Loucy (cell line): Measurements from ENCODE around the gene GUCA2A.

ENCODE experiments used
- H2AFZ ChIP-seq: fragments of 200-600 bp; sonication (generic); 2 replicates; pipeline ENCODE4 v1.6.0; 2016; ENCODE audit warnings: antibody characterized with exemption, mild to moderate bottlenecking, low read length, moderate library complexity
- H3F3A ChIP-seq: fragments of 200-600 bp; 2 replicates; pipeline ENCODE4 v1.6.0; 2016; ENCODE audit warnings: antibody characterized with exemption, low read depth, mild to moderate bottlenecking
- H3K27me3 ChIP-seq: fragments of 200-600 bp; sonication (generic); 2 replicates; pipeline ENCODE4 v1.6.1; 2014; ENCODE audit warnings: low read length, mild to moderate bottlenecking; ENCODE audit not compliant: insufficient read depth, poor library complexity, severe bottlenecking
- H3K36me3 ChIP-seq: fragments of 200-600 bp; sonication (generic); 2 replicates; pipeline ENCODE4 v1.6.1; 2016; ENCODE audit warnings: low read length; ENCODE audit not compliant: insufficient read depth
- H3K4me1 ChIP-seq: fragments of 200-600 bp; sonication (generic); 2 replicates; pipeline ENCODE4 v1.5.1; 2014; ENCODE audit warnings: low read length, mild to moderate bottlenecking; ENCODE audit not compliant: insufficient read depth, poor library complexity, severe bottlenecking
- H3K4me2 ChIP-seq: fragments of 200-600 bp; sonication (generic); 2 replicates; pipeline ENCODE4 v1.6.0; 2014; ENCODE audit warnings: antibody characterized with exemption, low read length, low read depth, mild to moderate bottlenecking; ENCODE audit not compliant: poor library complexity, severe bottlenecking
- H3K4me3 ChIP-seq: fragments of 200-600 bp; sonication (generic); 2 replicates; pipeline ENCODE4 v1.5.1; 2014; ENCODE audit warnings: low read length, mild to moderate bottlenecking, mixed read lengths; ENCODE audit not compliant: poor library complexity, severe bottlenecking
- H3K79me2 ChIP-seq: fragments of 200-600 bp; sonication (generic); 2 replicates; pipeline ENCODE4 v1.6.1; 2014; ENCODE audit warnings: low read length; ENCODE audit not compliant: insufficient read depth
- H3K9ac ChIP-seq: fragments of 200-600 bp; sonication (generic); 2 replicates; pipeline ENCODE4 v1.6.0; 2014; ENCODE audit warnings: mild to moderate bottlenecking, low read depth, low read length, moderate library complexity; ENCODE audit not compliant: poor library complexity, severe bottlenecking
- H3K9me2 ChIP-seq: fragments of 200-600 bp; sonication (generic); replicated peaks from 2 replicates; pipeline ENCODE4 v1.6.1; 2016; ENCODE audit warnings: low read depth, low read length, mixed read lengths
- H3K9me3 ChIP-seq: fragments of 200-600 bp; sonication (generic); 2 replicates; pipeline ENCODE4 v1.6.1; 2014; ENCODE audit warnings: mild to moderate bottlenecking, antibody characterized with exemption, low read length, low read depth; ENCODE audit not compliant: insufficient read depth
- H4K20me1 ChIP-seq: fragments of 200-600 bp; sonication (generic); 2 replicates; pipeline ENCODE4 v1.6.0; 2014; ENCODE audit warnings: antibody characterized with exemption, low read length, mild to moderate bottlenecking; ENCODE audit not compliant: insufficient read depth, poor library complexity, severe bottlenecking
- CTCF ChIP-seq: fragments of 200-600 bp; sonication (generic); conservative IDR thresholded peaks from 2 replicates; pipeline ENCODE4 v1.5.1; 2014; ENCODE audit warnings: mild to moderate bottlenecking, antibody characterized with exemption, low read length
- EZH2phosphoT487 ChIP-seq: fragments of 200-600 bp; IDR thresholded peaks from 2 replicates; pipeline ENCODE4 v1.6.1; 2018; ENCODE audit warnings: antibody characterized with exemption, mild to moderate bottlenecking, moderate library complexity, borderline replicate concordance

The GUCA2A gene

DNA sequence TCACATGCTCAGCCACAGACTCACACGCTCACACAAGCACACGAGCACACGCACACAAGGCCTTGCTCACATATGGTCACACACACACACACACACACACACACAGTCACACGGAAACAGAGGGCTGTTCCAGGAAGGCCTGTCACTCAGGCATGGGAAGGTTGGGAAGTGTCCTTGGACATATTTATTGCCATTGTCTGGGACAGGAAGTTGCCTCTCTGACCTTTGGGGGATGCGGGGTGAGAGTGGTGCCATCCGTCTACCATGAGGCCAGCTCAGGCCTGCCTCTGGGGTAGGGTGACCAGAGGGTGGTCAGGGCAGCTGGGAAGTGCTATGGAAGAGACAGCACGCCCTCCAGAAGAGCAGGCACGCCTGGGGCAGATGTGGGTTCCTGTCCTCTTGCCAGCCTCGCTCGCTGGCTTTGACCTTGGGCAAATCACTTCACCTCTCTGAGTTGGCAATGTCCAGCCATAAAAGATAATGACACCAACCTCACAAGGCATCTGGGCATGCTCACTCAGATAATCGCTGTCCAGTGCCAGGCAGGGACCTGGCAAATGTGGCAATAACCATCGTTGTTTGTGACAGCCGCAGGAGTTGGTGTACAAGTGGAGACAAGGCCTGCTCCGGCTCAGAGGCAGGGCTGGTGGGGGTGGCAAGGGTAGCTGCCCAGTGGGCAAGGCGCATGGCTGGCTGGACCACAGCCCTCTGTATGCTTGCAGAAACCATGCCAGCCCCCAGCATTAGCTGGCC is 8.0 kb upstream of the GUCA2A start:
- Histone ChIP-seq H3K4me1 (no peaks in the 10 kb centered on the region), H4K20me1 (no peaks in the 10 kb centered on the region), H2AFZ (no peak overlapping the region), H3K36me3 (no peaks in the 10 kb centered on the region), H3F3A (no peaks in the 10 kb centered on the region), H3K9me2 (no peaks in the 10 kb centered on the region), H3K27me3 (no peaks in the 10 kb centered on the region), H3K9ac (no peak overlapping the region), H3K4me2 (no peak overlapping the region), H3K9me3 (no peaks in the 10 kb centered on the region), H3K4me3 (no peak overlapping the region), H3K79me2 (no peaks in the 10 kb centered on the region)
- no peak for TF ChIP-seq EZH2phosphoT487
- no peak for TF ChIP-seq CTCF

- H3K4me3 ChIP-seq, result no peak overlapping the region
- no peaks in the 10 kb centered on the region for H3K36me3 ChIP-seq
- no peaks in the 10 kb centered on the region for H3F3A ChIP-seq
- H3K79me2 ChIP-seq, result no peaks in the 10 kb centered on the region
- no peaks in the 10 kb centered on the region for H3K9me2 ChIP-seq
- H3K4me2 ChIP-seq, result no peak overlapping the region
- no peaks in the 10 kb centered on the region for H4K20me1 ChIP-seq
- no peak overlapping the region for H2AFZ ChIP-seq
- H3K9ac ChIP-seq, result no peak overlapping the region
- no peaks in the 10 kb centered on the region for H3K9me3 ChIP-seq
- no peaks in the 10 kb centered on the region for H3K27me3 ChIP-seq
- H3K4me1 ChIP-seq, result no peaks in the 10 kb centered on the region
- TF ChIP-seq EZH2phosphoT487 (no peak), CTCF (no peak)
These were observed 7.2 kb upstream of the GUCA2A start for GRCh38 chr1:42171679-42172266.

GRCh38 chr1:42170779-42171621 is 6.5 kb upstream of the GUCA2A start:
- Histone ChIP-seq H3K4me2 (no peak overlapping the region), H2AFZ (no peak overlapping the region), H3K79me2 (no peaks in the 10 kb centered on the region), H3K9me2 (no peaks in the 10 kb centered on the region), H4K20me1 (no peaks in the 10 kb centered on the region), H3K27me3 (no peaks in the 10 kb centered on the region), H3K9ac (no peak overlapping the region), H3F3A (no peaks in the 10 kb centered on the region), H3K9me3 (no peaks in the 10 kb centered on the region), H3K4me1 (no peaks in the 10 kb centered on the region), H3K36me3 (no peaks in the 10 kb centered on the region), H3K4me3 (no peak overlapping the region)
- TF ChIP-seq EZH2phosphoT487 (no peak), CTCF (no peak)
